ENCODE data around the gene USE1.

The USE1 gene

GRCh38 chr19:17205237-17206140 is 9.7 kb upstream of the USE1 start:
- DNase-seq (ENCODE audit: low read depth) = peak; percentile 62

- no peak for DNase-seq (ENCODE audit: low read depth)
Measured at GRCh38 chr19:17206736-17207581, 8.2 kb upstream of the USE1 start.

- DNase-seq (ENCODE audit: low read depth) = peak; percentile 40
Measured at GRCh38 chr19:17209126-17210036, 5.8 kb upstream of the USE1 start.

- DNase-seq (ENCODE audit: low read depth) = no peak
Measured at GRCh38 chr19:17210296-17210695, 4.9 kb upstream of the USE1 start.

- no peak for DNase-seq (ENCODE audit: low read depth)
Measured at GRCh38 chr19:17211547-17212446, 3.4 kb upstream of the USE1 start.

- DNase-seq (ENCODE audit: low read depth) = no peak
Measured at GRCh38 chr19:17213334-17213733, 1.8 kb upstream of the USE1 start.

GRCh38 chr19:17214508-17215126 is 540 bp upstream of the USE1 start:
- DNase-seq (ENCODE audit: low read depth) = no peak

- DNase-seq (ENCODE audit: low read depth) = no peak
Measured at GRCh38 chr19:17216058-17216670, 1.0 kb downstream of the USE1 start.

- DNase-seq (ENCODE audit: low read depth) = no peak
Measured at GRCh38 chr19:17219286-17219685, 4.1 kb downstream of the USE1 start.

GRCh38 chr19:17220207-17220758 is 5.1 kb downstream of the USE1 start:
- peak; percentile 84 for DNase-seq (ENCODE audit: low read depth)

- no peak for DNase-seq (ENCODE audit: low read depth)
Measured at GRCh38 chr19:17225053-17225452, 9.9 kb downstream of the USE1 start.

- peak; percentile 98 for DNase-seq (ENCODE audit: low read depth)
Measured at GRCh38 chr19:17226002-17226933, 11.1 kb downstream of the USE1 start, which contains the start of gene OCEL1. Gene OCEL1 (plus strand): TSS chr19:17226226. CDS start chr19:17226248, 22 bp downstream.

- no peak for DNase-seq (ENCODE audit: low read depth)
Measured at GRCh38 chr19:17227798-17228367, 12.7 kb downstream of the USE1 start.

GRCh38 chr19:17229890-17230289 is 14.7 kb downstream of the USE1 start:
- no peak for DNase-seq (ENCODE audit: low read depth)

- DNase-seq (ENCODE audit: low read depth) = no peak
Measured at GRCh38 chr19:17232258-17232657, 17.1 kb downstream of the USE1 start.

- peak; percentile 55 for DNase-seq (ENCODE audit: low read depth)
Measured at GRCh38 chr19:17234911-17235299, 19.7 kb downstream of the USE1 start.

GRCh38 chr19:17235300-17235970 is 20.3 kb downstream of the USE1 start:
- DNase-seq (ENCODE audit: low read depth) = peak; percentile 81

Measured in iris pigment epithelial cell (primary cell).